ENCODE measurements around the gene MBNL2. TPM values are rescaled to one million over a fixed set of nuclear protein-coding genes. Genes with fewer than 3 reads are reported as not detected.
A peak's percentile ranks its signal among the peaks of the same experiment; 100 is the strongest.

MBNL2 gene
- total and polyA plus RNA-seq, 2 of the 4 experiments (the other 2 are of a cell fraction): 26.9 to 103 TPM

DNA sequence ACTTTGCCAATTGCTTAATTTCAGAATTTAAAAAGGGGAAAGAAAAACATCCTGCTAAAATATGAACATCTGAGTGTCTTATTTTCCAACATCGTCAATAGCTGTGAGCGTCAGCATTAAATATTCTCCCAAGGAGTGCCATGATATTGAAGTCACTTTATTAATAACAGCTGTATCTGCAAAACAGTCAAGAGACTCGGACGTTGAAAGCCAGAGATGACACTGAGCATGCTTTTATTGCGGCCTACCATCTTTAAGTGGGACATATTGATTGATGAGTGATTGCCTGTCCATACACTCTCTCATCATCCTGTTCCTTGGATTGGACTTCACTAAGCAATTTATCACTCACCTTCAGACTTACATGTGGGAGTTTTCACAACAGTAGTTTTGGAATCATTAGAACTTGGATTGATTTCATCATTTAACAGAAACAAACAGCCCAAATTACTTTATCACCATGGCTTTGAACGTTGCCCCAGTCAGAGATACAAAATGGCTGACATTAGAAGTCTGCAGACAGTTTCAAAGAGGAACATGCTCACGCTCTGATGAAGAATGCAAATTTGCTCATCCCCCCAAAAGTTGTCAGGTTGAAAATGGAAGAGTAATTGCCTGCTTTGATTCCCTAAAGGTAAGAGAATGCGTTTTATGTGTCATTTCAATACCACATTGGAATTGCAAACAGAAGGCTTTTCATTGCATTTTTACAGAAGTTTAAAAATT lies 53.8 kb downstream of the MBNL2 start:
- DNase-seq: no peak
- H4K91ac ChIP-seq (ENCODE audit: insufficient read depth, low read depth, low read length): peak overlapping the region; percentile 20; the same call in 1 of the 2 replicates
- H3K4me3 ChIP-seq (ENCODE audit: insufficient read depth, low read depth, low read length): no peak overlapping the region
- peak overlapping the region; percentile 24; the same call in 1 of the 2 replicates for H2BK20ac ChIP-seq (ENCODE audit: low read depth, low read length)
- WGBS, 2 experiments (ENCODE audit: extremely low coverage in 2 of 2, insufficient read length in 1 of 2): no CpG with 5 or more reads among the region's 8 CpGs
- no peak overlapping the region for H2AFZ ChIP-seq (replicated peaks; ENCODE audit: low read length, poor library complexity)
- ChIA-PET CTCF (interaction anchor here (0.6 to 1.0 kb wide), 2 partner anchors 20 to 166 kb away, joined by 3 to 4 read pairs; no protein-coding TSS in a partner anchor), POLR2A (ENCODE audit: unreplicated experiment) (interaction anchor here (0.6 kb wide), 1 partner anchor 39 kb away, joined by 5 read pairs; no protein-coding TSS in a partner anchor)
- H4K20me1 ChIP-seq (ENCODE audit: insufficient read depth, low read length): peaks cover 40% of the 10 kb centered on the region; the same call in 1 of the 2 replicates
- H3K9me3 ChIP-seq (ENCODE audit: control insufficient read depth, insufficient read depth, low read length): no peaks in the 10 kb centered on the region
- H2AK9ac ChIP-seq (replicated peaks; ENCODE audit: low read depth, low read length, poor library complexity): no peak overlapping the region
- H3K4ac ChIP-seq (ENCODE audit: low read depth, low read length): peak overlapping the region; percentile 1; the same call in 1 of the 2 replicates
- intact Hi-C loops (cut with micrococcal nuclease): loop anchor here (5.0 kb wide), 1 partner anchor 51 kb away; no protein-coding TSS in a partner anchor
- H3K9ac ChIP-seq (ENCODE audit: low read depth, low read length): no peak overlapping the region; the same call in 1 of the 2 replicates
- H3K18ac ChIP-seq (ENCODE audit: low read depth, low read length): peak overlapping the region; percentile 80; the same call in 1 of the 2 replicates
- peak overlapping the region; percentile 63 for H2AK5ac ChIP-seq (ENCODE audit: low read depth, low read length)
- H3K27me3 ChIP-seq (ENCODE audit: control insufficient read depth, insufficient read depth, low read length): no peaks in the 10 kb centered on the region
- dilution Hi-C loops (cut with HindIII; ENCODE audit: low sequenced_read_pairs, unreplicated experiment): no loop called here
- H3K56ac ChIP-seq (ENCODE audit: extremely low read depth, insufficient read depth, low read length): no peak overlapping the region; the same call in none of the 2 replicates
- peak overlapping the region; percentile 60; the same call in 1 of the 2 replicates for H4K5ac ChIP-seq (ENCODE audit: low read depth, low read length)
- H2BK5ac ChIP-seq (ENCODE audit: low read depth, low read length, poor library complexity, severe bottlenecking): peak overlapping the region; percentile 63
- in situ Hi-C loops (cut with MboI; ENCODE audit: low sequenced_read_pairs): no loop called here
- H3K27ac ChIP-seq (ENCODE audit: insufficient read depth, low read length): peak overlapping the region; percentile 41; the same call in 1 of the 2 replicates
- peaks cover 13 to 58% of the 10 kb centered on the region in 2 experiments for H3K79me1 ChIP-seq (ENCODE audit: low read depth in 1 of 2, low read length in 2 of 2)
- peak overlapping the region; percentile 17; the same call in 1 of the 3 replicates for H2BK15ac ChIP-seq (ENCODE audit: low read depth, low read length)
- BruUV-seq (replicated peaks): TSS peak; percentile 88
- ATAC-seq (ENCODE audit: low read depth): no peak
- peak overlapping the region; percentile 4; the same call in 1 of the 2 replicates for H3K23ac ChIP-seq (ENCODE audit: low read depth, low read length)
- peaks cover 35% of the 10 kb centered on the region for H3K4me1 ChIP-seq (ENCODE audit: control insufficient read depth, insufficient read depth, low read length)
- peaks cover 12% of the 10 kb centered on the region for H3K36me3 ChIP-seq (ENCODE audit: control insufficient read depth, insufficient read depth, low read length)
- peak overlapping the region; percentile 1; the same call in 1 of the 2 replicates for H3K14ac ChIP-seq (replicated peaks; ENCODE audit: low read depth, low read length)
- no peak for TF ChIP-seq MAZ (IDR thresholded peaks at IDR 0.05; ENCODE audit: borderline replicate concordance, low read depth, low read length)
- no peak for TF ChIP-seq RAD21 (IDR thresholded peaks at IDR 0.05; ENCODE audit: low read length)
- no peak for TF ChIP-seq NFE2L2 (IDR thresholded peaks at IDR 0.05; ENCODE audit: low read depth, low read length)
- 0 out of 4 replicates have a peak overlapping the region, but pooled peaks of 1 of the 2 experiments have one; percentile 1 for H4K8ac ChIP-seq (ENCODE audit: low read depth in 2 of 2, low read length in 2 of 2)
- H3K4me2 ChIP-seq (ENCODE audit: low read depth, low read length): peak overlapping the region; percentile 70; the same call in 1 of the 2 replicates
- H2BK120ac ChIP-seq (ENCODE audit: low read depth, low read length): peak overlapping the region; percentile 11; the same call in 1 of the 2 replicates
- H3K9me1 ChIP-seq (ENCODE audit: insufficient read depth, low read length): peaks cover 20% of the 10 kb centered on the region

All from IMR-90 (cell line).